K562 (cell line): Measurements from ENCODE around the gene MYO7A. TPM values are rescaled to one million over a fixed set of nuclear protein-coding genes. Genes with fewer than 3 reads are reported as not detected.

Experiments used
- ATAC-seq: fragments of 200-7000 bp; cut with Tn5 transposase; 3 replicates; pipeline ENCODE4 v1.9.1; 2020; ENCODE audit warnings: moderate library complexity
- BruUV-seq: library from RNA; stranded (reverse); fragments of 400-500 nt; replicated peaks from 2 replicates; lab custom pipeline; 2021; lab: Mats Ljungman, UMichigan
- CTCF ChIA-PET: fragments of 300-600 bp; formaldehyde crosslinking; extraction: SDS; loops from one replicate; lab custom pipeline; 2021; ENCODE audit warnings: low intra/inter-chr PET ratio; lab: Yijun Ruan, JAX
- POLR2A ChIA-PET: fragments of 300-600, 350-650 bp; sonication (Branson Sonifier 250); formaldehyde crosslinking; extraction: SDS; loops from one replicate; lab custom pipeline; 2021; ENCODE audit warnings: antibody characterized with exemption, inconsistent platforms; lab: Yijun Ruan, JAX
- DNase-seq, 4 experiments: peaks; one replicate each; pipeline versions ENCODE4 v3.0.0 to v3.0.0-alpha.2; 2011 to 2018; ENCODE audit warnings: low spot score in 3 of 4, mixed read lengths in 3 of 4; ENCODE audit errors: extremely low read depth in 1 of 4
- FAIRE-seq: peaks from 2 replicates; lab custom pipeline; 2011; peaks lifted over from hg19 to GRCh38; lab: Jason Lieb, UNC
- H2AFZ ChIP-seq: 2 replicates; pipeline ENCODE4 v1.6.0; 2011; ENCODE audit warnings: low read depth, low read length, control low read depth, inconsistent platforms
- H3K27ac ChIP-seq: fragments of 200-600 bp; 3 replicates; pipeline ENCODE4 v1.8.0; 2011; ENCODE audit warnings: low read depth, mild to moderate bottlenecking, control low read depth, inconsistent platforms, low read length, moderate library complexity, mixed read lengths; ENCODE audit errors: extremely low read depth
- H3K27me3 ChIP-seq, 2 experiments: fragments of 300-600 bp in 1 of 2; 2 replicates in 1 of 2; 3 replicates in 1 of 2; pipeline versions ENCODE4 v1.6.0 to v1.8.0; 2011; ENCODE audit warnings: inconsistent platforms in 2 of 2, low read length in 2 of 2, mild to moderate bottlenecking in 1 of 2, mixed read lengths in 1 of 2, moderate library complexity in 1 of 2; ENCODE audit not compliant: control insufficient read depth in 2 of 2, insufficient read depth in 2 of 2
- H3K36me3 ChIP-seq: fragments of 300-600 bp; 3 replicates; pipeline ENCODE4 v1.8.0; 2011; ENCODE audit warnings: mild to moderate bottlenecking, low read length, inconsistent platforms; ENCODE audit not compliant: control insufficient read depth, insufficient read depth
- H3K4me1 ChIP-seq, 2 experiments: fragments of 200-600 bp in 1 of 2; replicated peaks in 1 of 2; 2 replicates in 1 of 2; 3 replicates in 1 of 2; pipeline versions ENCODE4 v1.5.1 to v1.8.0; 2011; ENCODE audit warnings: inconsistent platforms in 2 of 2, low read length in 2 of 2, mild to moderate bottlenecking in 1 of 2, mixed read lengths in 1 of 2, moderate library complexity in 1 of 2; ENCODE audit not compliant: control insufficient read depth in 2 of 2, insufficient read depth in 2 of 2
- H3K4me2 ChIP-seq: 2 replicates; pipeline ENCODE4 v1.6.1; 2011; ENCODE audit warnings: low read length, control low read depth, inconsistent platforms, mixed read lengths; ENCODE audit not compliant: insufficient read depth
- H3K4me3 ChIP-seq: fragments of 200-600 bp; sonication (generic), shearing (Covaris generic); 2 replicates; pipeline ENCODE4 v1.5.1; 2016; ENCODE audit warnings: control low read depth, inconsistent platforms
- H3K79me2 ChIP-seq: fragments of 200-600 bp; 3 replicates; pipeline ENCODE4 v1.8.0; 2011; ENCODE audit warnings: low read length, inconsistent platforms; ENCODE audit not compliant: control insufficient read depth, insufficient read depth
- H3K9ac ChIP-seq, 2 experiments: 2 replicates each; pipeline versions ENCODE4 v1.6.0 to v1.6.1; 2011; ENCODE audit warnings: low read depth in 2 of 2, low read length in 2 of 2, control low read depth in 1 of 2, inconsistent platforms in 1 of 2, mild to moderate bottlenecking in 1 of 2, mixed read lengths in 1 of 2; ENCODE audit not compliant: insufficient read depth in 1 of 2
- H3K9me1 ChIP-seq: one replicate; pipeline ENCODE4 v1.6.0; 2011; ENCODE audit warnings: inconsistent platforms, mild to moderate bottlenecking, low read length, moderate library complexity; ENCODE audit not compliant: control insufficient read depth, insufficient read depth
- H3K9me3 ChIP-seq: replicated peaks from 2 replicates; pipeline ENCODE4 v1.5.1; 2011; ENCODE audit warnings: low read depth, low read length, inconsistent platforms; ENCODE audit not compliant: control insufficient read depth, insufficient read depth
- H4K20me1 ChIP-seq: replicated peaks from 2 replicates; pipeline ENCODE4 v1.6.1; 2011; ENCODE audit warnings: low read length, inconsistent platforms, mixed read lengths; ENCODE audit not compliant: control insufficient read depth, insufficient read depth
- BMI1 ChIP-seq: fragments of 150-350 bp; IDR thresholded peaks from 2 replicates; pipeline ENCODE4 v1.6.1; 2014; ENCODE audit warnings: low read length
- CHAMP1 ChIP-seq: fragments of 450-650 bp; IDR thresholded peaks from 2 replicates; pipeline ENCODE4 v1.6.1; 2016; ENCODE audit warnings: mild to moderate bottlenecking
- E2F8 ChIP-seq: fragments of 450-650 bp; IDR thresholded peaks from 2 replicates; pipeline ENCODE4 v1.7.1; 2018; ENCODE audit warnings: mild to moderate bottlenecking, low read depth; ENCODE audit not compliant: partially characterized antibody
- SRSF9 ChIP-seq: fragments of 200-400 bp; formaldehyde crosslinking; IDR thresholded peaks from 2 replicates; pipeline ENCODE4 v1.6.1; 2017; ENCODE audit warnings: low read depth, low read length, borderline replicate concordance
- TEAD4 ChIP-seq, 2 experiments: sonication (generic) in 1 of 2; formaldehyde crosslinking in 1 of 2; IDR thresholded peaks; 2 replicates each; pipeline versions ENCODE4 v1.6.1 to v1.8.0; 2012 to 2022; ENCODE audit warnings: borderline replicate concordance in 1 of 2, inconsistent platforms in 1 of 2, low read length in 1 of 2, mild to moderate bottlenecking in 1 of 2, missing genetic modification reagents in 1 of 2
- ZNF707 ChIP-seq: fragments of 250-450 bp; sonication (Bioruptor Pico); conservative IDR thresholded peaks from 2 replicates; pipeline ENCODE4 v1.8.0; 2022; ENCODE audit warnings: inconsistent platforms, mild to moderate bottlenecking, moderate library complexity
- in situ Hi-C: fragments of 300-500 bp; cut with MboI; formaldehyde crosslinking; loops from 4 replicates; pipeline ENCODE4 v1.15.0; 2018; ENCODE audit warnings: inconsistent platforms, mixed read lengths
- intact Hi-C: fragments of 100-400 bp; cut with micrococcal nuclease; formaldehyde crosslinking; loops from 2 replicates; pipeline ENCODE4 v1.14.2; 2022
- polyA plus RNA-seq, 8 experiments: library from polyadenylated mRNA; depleted of rRNA in 4 of 8; stranded (reverse) in 5 of 8; unstranded in 3 of 8; fragments of >200 nt; fragmentation: Nextera tagmentation in 2 of 8; fragmentation: Illumina TruSeq in 1 of 8; extraction: Ambion mirVana in 2 of 8; extraction: Trizol in 1 of 8; gene quantifications; 2 replicates each; pipeline versions ENCODE4 v1.2.1 to v1.2.3, GENCODE V29; 2011 to 2014; ENCODE audit warnings: inconsistent platforms in 1 of 8, missing spikeins in 1 of 8
- total RNA-seq, 7 experiments: library from RNA; depleted of rRNA in 6 of 7; stranded (reverse); fragments of >200 nt in 6 of 7; fragmentation: Illumina TruSeq in 2 of 7; extraction: Trizol in 2 of 7; gene quantifications; 2 replicates each; pipeline versions ENCODE4 v1.2.1 to v1.2.3, GENCODE V29; 2011 to 2021; ENCODE audit warnings: low replicate concordance in 1 of 7
- TF ChIP-seq, protein P1 (sequence below), 2 experiments: fragments of 450-650 bp; IDR thresholded peaks; 2 replicates each; pipeline ENCODE4 v1.6.1; 2018; ENCODE audit warnings: mild to moderate bottlenecking in 2 of 2, low read depth in 1 of 2; ENCODE audit not compliant: partially characterized antibody in 2 of 2
- TF ChIP-seq, protein P2 (sequence below), 2 experiments: fragments of 450-650 bp in 1 of 2; sonication (generic) in 1 of 2; formaldehyde crosslinking; conservative IDR thresholded peaks; 2 replicates each; pipeline versions ENCODE4 v1.4.0 to v1.8.1; 2020 to 2022; ENCODE audit warnings: mild to moderate bottlenecking in 1 of 2, missing genetic modification reagents in 1 of 2
- TF ChIP-seq, protein P3 (sequence below), 3 experiments: fragments of 200-800 bp in 1 of 3; sonication (Bioruptor generic) in 1 of 3; sonication (generic) in 1 of 3; formaldehyde crosslinking in 1 of 3; IDR thresholded peaks; 2 replicates each; pipeline versions ENCODE4 v1.6.1 to v1.8.0; 2016 to 2022; ENCODE audit warnings: mild to moderate bottlenecking in 2 of 3, missing compliant biosample characterization in 2 of 3, missing genetic modification characterization in 2 of 3, missing genetic modification reagents in 1 of 3

The MYO7A gene
- total and polyA plus RNA-seq, 9 of the 15 experiments (the other 6 are each of a cell fraction or from before 2014, with no cell fraction given): 0.01 to 0.11 (median 0.07) TPM; not detected in 1

GRCh38 chr11:77236901-77237300 is 108.9 kb downstream of the MYO7A start:
- FAIRE-seq (no peak), ATAC-seq (no peak), DNase-seq (no peak)
- H4K20me1 ChIP-seq: no peaks in the 10 kb centered on the region
- H3K27ac ChIP-seq: no peak overlapping the region
- no peak overlapping the region for H3K9ac ChIP-seq
- no peaks in the 10 kb centered on the region for H3K9me1 ChIP-seq
- intact Hi-C loops (no loop called here), in situ Hi-C loops (no loop called here)
- no peak overlapping the region for H3K4me2 ChIP-seq
- no peaks in the 10 kb centered on the region for H3K4me1 ChIP-seq
- H3K27me3 ChIP-seq: no peaks in the 10 kb centered on the region; a peak in 1 of 5 replicates
- POLR2A ChIA-PET: interaction anchor here (0.6 kb wide), 1 partner anchor 167 kb away, joined by 3 read pairs; no protein-coding TSS in a partner anchor
- H3K4me3 ChIP-seq: no peak overlapping the region
- no peaks in the 10 kb centered on the region for H3K36me3 ChIP-seq
- no peak overlapping the region for H2AFZ ChIP-seq
- no TSS peak for BruUV-seq
- CTCF ChIA-PET: no interaction called here
- no peaks in the 10 kb centered on the region for H3K79me2 ChIP-seq
- H3K9me3 ChIP-seq: no peaks in the 10 kb centered on the region
- TF ChIP-seq, protein P1, sequence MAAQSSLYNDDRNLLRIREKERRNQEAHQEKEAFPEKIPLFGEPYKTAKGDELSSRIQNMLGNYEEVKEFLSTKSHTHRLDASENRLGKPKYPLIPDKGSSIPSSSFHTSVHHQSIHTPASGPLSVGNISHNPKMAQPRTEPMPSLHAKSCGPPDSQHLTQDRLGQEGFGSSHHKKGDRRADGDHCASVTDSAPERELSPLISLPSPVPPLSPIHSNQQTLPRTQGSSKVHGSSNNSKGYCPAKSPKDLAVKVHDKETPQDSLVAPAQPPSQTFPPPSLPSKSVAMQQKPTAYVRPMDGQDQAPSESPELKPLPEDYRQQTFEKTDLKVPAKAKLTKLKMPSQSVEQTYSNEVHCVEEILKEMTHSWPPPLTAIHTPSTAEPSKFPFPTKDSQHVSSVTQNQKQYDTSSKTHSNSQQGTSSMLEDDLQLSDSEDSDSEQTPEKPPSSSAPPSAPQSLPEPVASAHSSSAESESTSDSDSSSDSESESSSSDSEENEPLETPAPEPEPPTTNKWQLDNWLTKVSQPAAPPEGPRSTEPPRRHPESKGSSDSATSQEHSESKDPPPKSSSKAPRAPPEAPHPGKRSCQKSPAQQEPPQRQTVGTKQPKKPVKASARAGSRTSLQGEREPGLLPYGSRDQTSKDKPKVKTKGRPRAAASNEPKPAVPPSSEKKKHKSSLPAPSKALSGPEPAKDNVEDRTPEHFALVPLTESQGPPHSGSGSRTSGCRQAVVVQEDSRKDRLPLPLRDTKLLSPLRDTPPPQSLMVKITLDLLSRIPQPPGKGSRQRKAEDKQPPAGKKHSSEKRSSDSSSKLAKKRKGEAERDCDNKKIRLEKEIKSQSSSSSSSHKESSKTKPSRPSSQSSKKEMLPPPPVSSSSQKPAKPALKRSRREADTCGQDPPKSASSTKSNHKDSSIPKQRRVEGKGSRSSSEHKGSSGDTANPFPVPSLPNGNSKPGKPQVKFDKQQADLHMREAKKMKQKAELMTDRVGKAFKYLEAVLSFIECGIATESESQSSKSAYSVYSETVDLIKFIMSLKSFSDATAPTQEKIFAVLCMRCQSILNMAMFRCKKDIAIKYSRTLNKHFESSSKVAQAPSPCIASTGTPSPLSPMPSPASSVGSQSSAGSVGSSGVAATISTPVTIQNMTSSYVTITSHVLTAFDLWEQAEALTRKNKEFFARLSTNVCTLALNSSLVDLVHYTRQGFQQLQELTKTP (IDR thresholded peaks at IDR 0.05; ENCODE audit: low read depth in 1 of 2, partially characterized antibody in 2 of 2): no peak
- TF ChIP-seq, protein P2, sequence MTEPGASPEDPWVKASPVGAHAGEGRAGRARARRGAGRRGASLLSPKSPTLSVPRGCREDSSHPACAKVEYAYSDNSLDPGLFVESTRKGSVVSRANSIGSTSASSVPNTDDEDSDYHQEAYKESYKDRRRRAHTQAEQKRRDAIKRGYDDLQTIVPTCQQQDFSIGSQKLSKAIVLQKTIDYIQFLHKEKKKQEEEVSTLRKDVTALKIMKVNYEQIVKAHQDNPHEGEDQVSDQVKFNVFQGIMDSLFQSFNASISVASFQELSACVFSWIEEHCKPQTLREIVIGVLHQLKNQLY (CRISPR knock-in tag; conservative IDR thresholded peaks at IDR 0.05): no peak
- TF ChIP-seq, protein P3, sequence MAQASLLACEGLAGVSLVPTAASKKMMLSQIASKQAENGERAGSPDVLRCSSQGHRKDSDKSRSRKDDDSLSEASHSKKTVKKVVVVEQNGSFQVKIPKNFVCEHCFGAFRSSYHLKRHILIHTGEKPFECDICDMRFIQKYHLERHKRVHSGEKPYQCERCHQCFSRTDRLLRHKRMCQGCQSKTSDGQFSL (CRISPR knock-in tag; IDR thresholded peaks at IDR 0.05): no peak
- TF ChIP-seq, protein P3 (tag; IDR thresholded peaks at IDR 0.05): no peak
- TF ChIP-seq ZNF707 (CRISPR knock-in tag) (no peak), TEAD4 (IDR thresholded peaks at IDR 0.05; ENCODE audit: low read length) (no peak), TEAD4 (CRISPR knock-in tag; IDR thresholded peaks at IDR 0.05; ENCODE audit: borderline replicate concordance) (no peak), E2F8 (no peak), BMI1 (no peak), SRSF9 (no peak), CHAMP1 (no peak)
